Myocyte (in vitro differentiated cells): Measurements from ENCODE around the gene TEX44. TPM values are rescaled to one million over a fixed set of nuclear protein-coding genes. Genes with fewer than 3 reads are reported as not detected.
"Not testable (repeated sequence)": the region's sequence is repeated elsewhere in the genome, so short reads cannot be mapped to it uniquely, and the experiment has no call there.

Experiments
- DNase-seq: peaks from one replicate; pipeline ENCODE4 v3.0.0-alpha.2; 2012; ENCODE audit warnings: low read depth
- total RNA-seq: library from RNA; depleted of rRNA; stranded (reverse); fragments of >200 nt; gene quantifications from 2 replicates; pipeline ENCODE4 v1.2.3, GENCODE V29; 2014

The TEX44 gene
- total RNA-seq, 1 donor from 2014 or later = not detected

DNA sequence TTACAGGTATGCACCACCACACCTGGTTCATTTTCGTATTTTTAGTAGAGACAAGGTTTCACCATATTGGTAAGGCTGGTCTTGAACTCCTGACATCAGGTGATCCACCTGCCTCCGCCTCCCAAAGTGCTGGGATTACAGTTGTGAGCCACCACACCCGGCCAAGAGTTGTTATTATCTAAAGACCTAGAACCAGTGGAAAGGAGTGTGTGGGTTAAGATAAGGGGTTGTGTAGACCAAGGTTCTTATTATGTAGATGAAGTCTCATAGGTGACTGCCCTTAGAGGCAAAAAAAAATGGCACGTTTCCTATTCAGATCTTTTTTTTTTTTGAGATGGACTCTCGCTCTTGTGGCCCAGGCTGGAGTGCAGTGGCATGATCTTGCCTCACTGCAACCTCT, 21.7 kb upstream of the TEX44 start:
- DNase-seq = not testable (repeated sequence)

DNA sequence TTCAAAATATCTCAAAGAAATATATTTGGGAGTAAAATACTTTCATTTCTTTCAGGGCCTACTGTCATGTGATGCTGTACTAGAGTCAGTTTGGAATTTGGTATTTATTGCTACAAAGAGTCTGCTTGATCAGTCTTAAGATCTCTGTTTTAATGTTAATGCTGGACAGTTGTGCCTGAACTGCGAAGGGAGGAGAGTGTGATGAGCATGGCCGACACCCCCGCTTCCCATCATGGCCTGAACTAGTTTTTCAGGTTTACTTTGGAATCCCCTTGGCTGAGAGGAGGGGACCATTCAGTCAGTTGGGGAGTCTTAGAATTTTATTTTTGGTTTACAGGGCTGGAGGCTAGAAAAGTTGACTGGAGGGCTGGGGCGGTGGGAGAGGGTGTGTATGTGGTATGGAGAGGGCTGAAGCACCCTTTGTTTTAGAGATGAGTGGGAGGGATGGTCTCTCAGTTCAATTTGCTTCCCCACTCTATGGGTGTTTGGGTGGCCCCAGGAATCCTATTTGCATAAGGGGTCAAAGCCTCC, 20.9 kb upstream of the TEX44 start:
- DNase-seq = no peak

DNA sequence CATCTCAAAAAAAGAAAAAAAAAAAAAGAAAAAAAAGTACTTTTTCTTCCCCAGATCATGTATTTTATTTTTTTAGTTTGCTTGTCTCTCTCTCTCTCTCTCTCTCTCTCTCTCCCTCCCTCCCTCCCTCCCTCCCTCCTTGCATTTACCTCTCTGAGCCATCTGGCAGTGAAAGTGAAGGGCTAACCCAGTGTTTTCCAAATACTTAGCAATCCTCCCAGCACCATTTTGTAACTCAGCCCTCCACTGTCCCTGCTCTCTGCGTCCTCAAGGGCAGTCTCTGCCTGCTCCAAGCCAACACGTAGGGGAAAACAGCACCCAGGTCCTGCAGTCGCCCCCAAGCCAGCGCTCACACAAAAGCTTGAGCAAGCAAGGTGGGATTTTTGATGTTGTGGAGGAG, 19.6 kb upstream of the TEX44 start:
- no peak for DNase-seq

DNA sequence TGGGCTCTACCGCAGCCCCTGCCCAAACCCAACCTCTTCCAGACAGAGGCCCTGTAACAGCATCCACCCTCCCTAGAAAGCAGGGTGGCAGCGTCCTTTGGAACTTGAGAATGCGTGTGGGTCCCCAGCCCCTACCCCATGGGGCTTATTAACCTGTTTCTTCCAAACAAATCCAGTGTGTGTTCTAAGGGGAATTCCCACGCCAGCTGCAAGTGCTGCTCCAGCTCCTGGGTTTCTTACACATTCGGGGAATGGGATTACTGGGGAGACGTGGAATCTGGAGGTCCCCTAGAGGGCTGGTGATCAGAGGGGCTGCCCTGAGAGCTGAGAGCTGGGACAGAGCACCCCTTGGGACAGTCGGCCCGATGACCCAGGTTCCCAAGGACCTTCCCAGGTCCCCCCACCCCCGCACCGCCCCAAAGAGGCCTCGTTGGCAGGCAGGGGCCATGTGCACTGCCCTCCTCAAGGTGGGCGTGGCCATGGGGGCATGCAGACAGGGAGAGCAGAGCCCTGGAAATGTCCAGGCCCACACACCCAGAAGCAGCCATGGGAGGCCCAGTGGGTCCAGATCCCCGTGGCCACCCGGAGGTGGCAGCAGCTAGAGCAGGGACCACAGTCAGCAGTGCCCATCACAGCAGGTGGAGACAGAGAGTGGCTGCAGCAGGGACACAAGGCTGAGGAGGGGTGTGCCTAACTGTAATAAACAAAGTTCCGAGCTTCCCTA, 18.8 kb upstream of the TEX44 start:
- DNase-seq = no peak

DNA sequence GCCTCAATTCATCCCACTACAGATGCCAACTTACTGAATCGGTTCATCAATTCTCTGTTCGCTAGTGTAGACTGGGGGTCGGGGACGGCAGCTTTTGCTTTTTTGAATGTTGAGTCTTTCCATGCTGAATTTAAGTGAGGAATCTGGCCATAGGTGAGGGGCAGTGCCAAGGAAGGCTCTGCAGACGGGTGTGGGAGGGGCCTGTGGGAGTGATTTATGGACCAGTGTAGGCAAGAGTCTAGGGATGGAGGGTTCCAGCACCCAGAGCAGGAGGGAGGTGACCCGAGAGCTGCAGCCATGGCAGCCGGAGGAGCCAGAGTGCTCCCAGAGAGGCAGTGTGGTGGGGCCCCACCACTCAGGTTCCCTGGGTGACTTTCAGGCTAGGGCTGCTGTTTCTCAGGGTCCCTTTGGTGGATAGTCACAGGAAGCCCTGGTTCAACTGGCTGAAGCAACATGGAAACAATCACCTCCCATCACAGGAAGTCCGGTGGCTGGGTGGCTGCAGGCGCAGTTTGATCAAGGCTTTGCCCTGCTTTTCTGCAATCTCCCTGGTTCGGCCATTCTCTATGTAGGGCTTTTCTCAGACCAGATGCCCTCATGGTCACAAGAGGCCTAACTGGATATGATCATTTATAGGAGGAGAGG, 16.9 kb upstream of the TEX44 start:
- DNase-seq = no peak

DNA sequence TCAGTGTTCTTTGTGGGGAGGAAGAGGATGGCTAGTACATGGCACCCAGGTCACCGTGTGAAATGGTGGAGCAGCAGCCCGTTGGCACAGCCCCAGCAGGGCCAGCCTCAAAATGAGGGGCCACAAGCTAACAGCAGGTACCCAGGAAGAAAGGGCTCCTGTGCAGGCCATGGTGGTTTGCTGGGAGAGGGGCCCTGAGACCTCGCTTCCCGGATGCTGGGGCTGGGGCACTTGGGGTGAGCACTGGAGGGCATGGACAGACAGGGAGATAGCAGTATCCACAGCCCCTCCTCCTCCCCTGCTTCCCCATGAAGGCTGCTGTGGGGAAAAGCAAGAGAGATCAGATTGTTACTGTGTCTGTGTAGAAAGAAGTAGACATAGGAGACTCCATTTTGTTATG, 16.2 kb upstream of the TEX44 start:
- DNase-seq = no peak

DNA sequence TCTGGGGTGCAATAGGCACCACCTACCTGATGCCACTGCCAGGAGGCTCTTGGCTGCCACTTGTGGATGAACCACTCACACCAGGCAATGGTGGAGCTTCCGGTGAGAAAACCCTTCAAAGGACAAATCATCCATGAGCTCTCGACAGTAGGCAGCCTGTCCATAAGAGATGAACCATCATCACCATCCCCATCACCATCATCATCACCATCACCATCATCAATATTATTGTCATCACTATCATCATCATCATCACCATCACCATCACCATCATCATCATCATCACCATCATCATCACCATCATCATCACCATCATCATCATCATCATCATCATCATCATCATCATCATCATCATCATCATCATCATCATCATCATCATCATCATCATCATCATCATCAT, 14.0 kb upstream of the TEX44 start:
- not testable (repeated sequence) for DNase-seq

DNA sequence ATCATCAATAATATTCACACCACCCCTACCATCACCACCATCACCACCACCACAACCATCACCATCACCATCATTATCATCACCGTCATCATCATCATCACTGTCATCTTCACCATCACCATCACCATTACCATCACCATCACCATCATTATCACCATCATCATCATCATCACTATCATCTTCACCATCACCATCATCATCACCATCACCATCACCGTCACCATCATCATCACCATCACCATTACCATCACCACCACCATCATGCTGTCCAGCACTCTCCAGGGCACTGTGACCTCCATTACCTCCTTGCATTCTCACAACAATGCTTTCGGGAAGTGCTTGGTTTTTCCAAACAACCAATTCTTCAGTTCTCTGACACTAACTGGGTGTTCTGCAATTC, 13.1 kb upstream of the TEX44 start:
- no peak for DNase-seq

DNA sequence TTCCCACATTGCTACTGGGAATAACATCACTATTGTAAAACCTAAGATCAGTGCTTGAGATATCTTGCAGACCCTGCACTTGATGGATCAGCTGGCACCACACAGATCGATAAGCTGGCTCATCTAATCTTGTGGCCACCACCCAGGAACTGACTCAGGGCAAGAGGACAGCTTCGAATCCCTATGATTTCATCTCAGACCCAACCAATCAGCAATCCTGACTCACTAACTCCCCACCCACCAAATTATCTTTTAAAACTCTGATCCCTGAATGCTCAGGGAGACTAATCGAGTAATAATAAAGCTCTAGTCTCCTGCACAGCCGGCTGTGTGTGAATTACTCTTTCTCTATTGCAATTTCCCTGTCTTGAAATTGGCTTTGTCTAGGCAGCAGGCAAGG, 11.3 kb upstream of the TEX44 start:
- no peak for DNase-seq

DNA sequence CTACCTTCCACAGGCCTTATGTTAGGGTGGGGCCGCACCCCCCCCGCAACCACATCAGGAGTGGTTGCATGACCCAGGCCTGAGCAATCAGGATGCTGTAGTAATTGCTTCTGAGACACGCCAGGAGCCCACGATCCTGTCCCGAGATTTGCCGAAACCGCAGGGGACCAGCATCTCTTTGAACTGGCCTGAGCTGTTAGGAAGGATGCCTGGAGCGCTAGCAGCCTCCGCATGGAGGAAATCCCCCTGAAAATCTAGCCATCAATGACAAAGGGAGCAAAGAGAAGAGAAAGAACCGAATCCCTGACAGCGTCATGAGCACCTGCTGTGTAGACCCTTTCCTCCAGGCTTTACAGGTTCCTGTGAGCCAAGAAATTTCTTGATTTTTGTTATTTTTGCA, 8.7 kb upstream of the TEX44 start:
- no peak for DNase-seq

DNA sequence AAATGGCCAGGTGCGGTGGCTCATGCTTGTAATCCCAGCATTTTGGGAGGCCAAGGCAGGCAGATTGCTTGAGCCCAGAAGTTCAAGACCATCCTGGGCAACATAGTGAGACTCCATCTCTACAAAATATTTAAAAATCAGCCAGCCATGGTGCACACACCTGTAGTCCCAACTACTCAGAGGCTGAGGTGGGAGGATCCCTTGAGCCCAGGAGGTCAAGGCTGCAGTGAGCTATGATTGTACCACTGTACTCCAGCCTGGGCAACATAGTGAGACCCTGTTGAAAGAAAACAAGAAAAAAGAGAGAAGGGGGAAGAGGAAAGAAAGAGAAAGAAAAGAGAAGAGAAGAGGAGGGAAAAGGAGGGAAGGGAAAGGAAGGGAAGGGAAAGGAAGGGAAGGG, 4.9 kb upstream of the TEX44 start:
- not testable (repeated sequence) for DNase-seq

DNA sequence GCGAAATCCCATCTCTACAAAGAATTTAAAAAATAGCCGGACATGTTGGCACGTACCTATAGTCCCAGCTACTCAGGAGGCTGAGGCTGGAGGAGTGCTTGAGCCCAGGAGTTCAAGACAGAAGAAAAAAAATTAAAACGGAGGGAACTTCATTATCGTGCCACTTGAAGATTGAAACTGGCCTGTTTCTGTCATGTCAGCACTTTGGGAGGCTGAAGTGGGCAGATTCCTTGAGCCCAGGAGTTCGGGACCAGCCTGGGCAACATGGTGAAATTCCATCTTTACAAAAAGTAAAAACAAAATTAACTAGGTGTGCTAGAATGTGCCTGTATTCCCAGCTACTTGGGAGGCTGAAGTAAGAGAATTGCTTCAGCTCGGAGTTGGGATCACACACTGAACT, 3.0 kb upstream of the TEX44 start:
- DNase-seq = no peak

DNA sequence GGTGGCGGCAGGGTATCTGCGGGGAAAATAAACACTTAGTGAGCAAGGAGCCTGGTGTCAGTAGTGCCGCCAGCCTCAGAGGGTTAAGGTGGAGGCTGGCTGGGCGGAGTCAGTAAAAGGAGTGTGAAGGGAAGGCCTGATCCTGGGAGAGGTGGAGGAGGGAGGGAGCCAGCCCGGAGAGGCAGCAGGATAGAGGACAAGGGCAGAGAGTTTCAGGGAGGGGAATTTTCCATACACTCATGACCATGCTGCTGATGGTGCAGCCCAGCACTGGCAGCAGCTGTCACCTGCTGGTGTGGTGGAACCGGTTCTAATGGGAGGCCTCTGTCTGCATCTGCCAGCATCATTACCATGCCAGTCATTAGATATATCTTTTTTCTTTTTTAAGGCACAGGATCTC, 2.0 kb upstream of the TEX44 start:
- peak; percentile 46 for DNase-seq

DNA sequence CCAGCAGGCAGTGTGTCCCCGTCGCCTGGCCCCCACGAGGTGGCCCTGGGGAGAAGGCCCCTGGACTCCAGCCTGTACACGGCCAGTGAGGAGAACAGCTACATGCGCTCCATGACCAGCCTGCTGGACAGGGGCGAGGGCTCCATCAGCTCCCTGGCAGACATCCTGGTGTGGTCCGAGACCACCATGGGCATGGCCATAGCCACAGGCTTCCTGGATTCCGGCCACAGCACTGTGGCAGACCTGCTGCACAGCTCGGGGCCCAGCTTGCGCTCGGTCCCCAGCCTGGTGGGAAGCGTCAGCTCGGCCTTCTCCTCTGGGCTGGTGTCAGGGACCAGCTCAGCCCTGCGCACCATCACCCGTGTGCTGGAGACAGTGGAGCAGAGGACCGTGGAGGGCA, 1.0 kb downstream of the TEX44 start:
- DNase-seq = no peak

DNA sequence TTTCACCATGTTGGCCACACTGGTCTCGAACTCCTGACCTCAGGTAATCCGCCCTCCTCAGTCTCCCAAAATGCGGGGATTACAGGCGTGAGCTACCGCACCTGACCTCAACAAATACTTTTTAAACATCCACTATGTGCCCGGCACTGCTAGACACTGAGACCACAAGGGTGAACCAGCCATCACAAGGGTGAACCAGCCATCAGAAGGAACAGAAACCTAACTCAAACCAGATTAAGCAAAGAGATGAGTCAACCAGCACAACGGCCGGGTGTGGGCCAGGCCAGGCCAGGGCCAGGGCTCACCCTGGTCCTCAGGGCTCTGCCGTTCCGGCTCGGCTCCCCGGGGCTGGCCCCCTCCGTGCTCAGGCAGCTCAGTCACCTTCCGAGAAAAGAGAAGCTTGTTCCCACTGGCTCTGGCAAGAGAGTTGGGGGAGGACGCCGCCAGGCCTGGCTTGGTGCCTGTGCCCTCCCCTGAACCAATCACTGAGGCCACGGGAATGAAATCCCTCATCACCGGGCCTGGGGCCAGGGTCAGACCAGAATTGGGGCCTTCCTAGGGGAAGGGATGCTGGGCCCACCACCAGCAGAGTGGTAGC, 4.4 kb downstream of the TEX44 start:
- DNase-seq = peak; percentile 24

DNA sequence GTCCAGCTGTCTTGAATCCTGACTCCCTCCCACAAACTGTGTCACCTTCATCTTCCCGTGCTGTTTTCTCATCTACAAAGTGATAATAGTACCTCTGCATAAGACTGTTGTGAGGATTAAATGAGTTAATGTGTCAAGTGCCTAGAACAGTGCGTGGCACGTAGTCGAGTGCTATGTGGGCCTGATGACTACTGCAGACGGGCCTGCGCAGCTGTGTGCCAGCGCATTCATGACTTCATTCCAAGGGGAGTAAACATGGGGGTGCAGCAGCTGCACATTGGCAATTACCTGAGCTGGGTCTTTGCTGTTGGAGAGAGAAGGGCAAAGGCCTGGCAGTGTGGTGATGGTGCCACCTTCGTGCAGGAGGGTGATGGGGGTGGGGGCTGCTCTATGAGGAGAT, 5.0 kb downstream of the TEX44 start:
- no peak for DNase-seq

DNA sequence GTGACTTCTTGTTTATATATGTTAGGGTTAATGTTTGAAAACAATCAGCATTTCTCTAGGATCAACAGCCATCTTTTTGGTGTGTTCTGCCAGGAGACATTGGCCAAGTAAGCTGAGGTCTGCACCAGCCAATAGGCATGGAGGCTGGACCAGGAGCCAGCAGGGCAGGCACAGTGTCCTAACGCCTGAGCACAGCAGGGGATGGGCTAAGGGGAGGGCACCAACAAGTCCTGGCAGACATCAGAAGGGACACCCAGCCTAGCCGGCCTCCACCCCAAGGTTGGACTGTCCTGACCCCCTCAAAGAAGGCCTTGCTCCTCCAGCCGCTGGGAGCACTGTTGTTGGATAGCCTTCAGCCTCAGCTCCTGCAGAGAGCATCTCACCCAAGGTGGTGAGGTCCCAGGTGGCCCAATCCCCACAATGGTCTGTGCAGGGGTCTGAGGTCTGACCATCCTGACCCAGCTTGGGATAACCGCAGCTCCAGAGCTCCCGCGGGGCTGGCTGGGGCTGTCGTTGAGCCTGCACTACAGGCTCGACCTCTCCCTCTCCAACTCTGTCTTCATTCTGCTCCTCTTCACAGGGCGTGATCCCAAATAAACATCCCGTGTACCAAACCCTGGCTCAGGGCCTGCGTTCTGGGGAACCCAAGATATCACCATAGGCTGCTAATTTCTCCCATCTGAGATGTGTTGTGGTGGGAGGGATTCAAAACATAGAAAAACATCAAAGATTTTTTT, 8.1 kb downstream of the TEX44 start:
- DNase-seq = no peak

DNA sequence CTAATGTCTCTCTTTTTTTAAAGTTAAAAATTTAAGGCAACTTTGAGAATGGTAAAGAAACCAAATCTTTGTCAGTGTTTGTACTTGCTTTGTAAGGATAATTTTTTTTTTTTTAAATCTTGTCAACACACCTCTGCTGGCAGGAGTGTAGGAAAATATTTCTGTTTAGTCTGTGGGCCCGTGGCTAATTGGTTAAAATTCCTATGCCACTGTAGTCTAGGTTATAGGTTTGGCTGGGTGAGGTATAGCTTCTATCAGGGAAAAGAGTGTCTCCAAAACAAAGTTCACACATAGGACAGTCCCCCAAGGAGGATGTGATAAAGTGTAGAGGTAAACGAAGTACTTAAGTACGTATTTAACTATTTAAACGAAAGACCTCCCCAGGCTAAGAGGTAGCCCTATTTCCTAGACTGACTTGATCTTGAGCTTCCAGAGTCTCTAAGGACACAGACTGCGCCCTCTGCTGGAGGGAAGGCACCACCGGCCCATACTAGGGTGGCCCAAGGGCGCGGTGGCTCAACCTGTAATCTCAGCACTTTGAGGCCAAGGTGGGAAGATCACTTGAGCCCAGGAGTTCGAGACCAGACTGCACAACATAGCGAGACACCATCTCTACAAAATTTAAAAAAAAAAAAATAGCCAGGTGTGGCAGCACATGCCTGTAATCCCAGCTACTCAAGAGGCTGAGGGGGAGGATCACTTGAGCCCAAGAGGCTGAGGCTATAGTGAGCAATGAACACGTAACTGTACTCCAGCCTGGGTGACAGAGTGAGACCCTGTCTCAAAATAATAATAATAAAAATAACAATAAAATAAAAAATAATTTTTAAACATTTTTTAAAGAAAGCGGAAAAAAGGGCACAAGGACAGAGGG, 8.9 kb downstream of the TEX44 start:
- DNase-seq = peak; percentile 84

DNA sequence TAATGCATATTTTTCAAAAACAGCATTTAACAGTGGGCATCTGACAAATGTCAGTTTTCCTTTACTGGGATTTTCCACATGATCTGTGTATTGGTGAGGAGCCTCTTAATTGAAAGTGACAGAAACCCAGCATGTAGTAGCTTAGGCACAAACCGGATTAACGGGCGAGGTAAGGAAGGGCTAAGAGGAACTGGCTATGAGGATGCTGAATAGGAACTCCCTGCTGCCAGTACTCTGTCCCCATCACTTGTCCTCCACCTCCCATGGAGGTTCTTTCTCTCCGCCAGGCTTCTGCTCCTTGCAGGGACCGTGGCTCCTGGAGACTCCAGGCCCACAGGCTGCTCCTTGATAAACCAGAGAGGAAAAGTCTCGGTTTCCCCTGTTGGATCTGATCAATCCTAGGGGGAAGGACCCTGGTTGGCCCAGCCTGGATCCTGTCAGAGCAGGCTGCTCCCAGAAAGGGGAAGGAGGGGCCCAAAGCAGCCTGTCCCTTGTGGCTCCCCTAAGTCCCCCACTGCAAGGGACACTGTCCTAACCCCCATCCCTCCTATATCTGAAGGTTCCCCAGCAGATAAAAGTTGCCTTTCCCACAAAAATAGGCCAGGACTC, 10.3 kb downstream of the TEX44 start:
- DNase-seq = no peak

DNA sequence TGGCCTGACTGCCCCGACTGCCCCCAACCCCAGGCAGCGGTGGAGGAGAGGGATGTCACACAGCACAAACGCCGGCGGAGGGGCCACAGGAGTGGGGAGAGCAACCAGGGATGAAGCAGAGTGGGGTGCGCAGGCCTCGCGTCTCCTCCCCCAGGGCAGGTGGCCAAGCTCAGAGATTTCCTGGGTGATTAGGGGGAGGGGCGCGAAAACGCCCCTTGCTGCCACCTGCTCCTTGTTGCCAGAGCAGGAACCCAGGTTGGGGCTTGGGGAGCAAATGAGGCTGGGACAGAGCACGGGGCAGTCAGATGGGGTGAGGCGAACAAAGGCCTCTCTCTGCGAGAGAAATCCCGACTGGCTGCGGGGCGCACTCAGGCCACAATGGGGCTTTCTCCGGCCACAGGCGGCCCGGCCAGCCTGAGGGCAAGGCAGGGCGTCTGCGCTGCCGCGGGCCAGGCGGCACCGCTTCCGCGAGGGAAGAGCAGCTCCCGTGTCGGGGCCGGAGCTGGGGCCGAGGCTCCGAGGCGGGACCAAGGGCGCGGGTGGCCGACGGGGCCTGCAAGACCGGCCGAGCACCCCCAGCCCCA, 11.5 kb downstream of the TEX44 start:
- peak; percentile 75 for DNase-seq
